Ectodermal cell (in vitro differentiated cells): ENCODE measurements around the gene RAP2B.
"Not testable (repeated sequence)": the region's sequence is repeated elsewhere in the genome, so short reads cannot be mapped to it uniquely, and the experiment has no call there.

ENCODE experiments used
- H3K27ac ChIP-seq: 2 replicates; pipeline ENCODE4 v1.7.0; 2013; ENCODE audit warnings: mild to moderate bottlenecking, low read depth, low read length; ENCODE audit not compliant: insufficient read depth, poor library complexity, severe bottlenecking
- H3K27me3 ChIP-seq: 2 replicates; pipeline ENCODE4 v1.7.0; 2013; ENCODE audit warnings: mild to moderate bottlenecking, low read length; ENCODE audit not compliant: insufficient read depth, control insufficient read depth, poor library complexity, severe bottlenecking
- H3K36me3 ChIP-seq: one replicate; pipeline ENCODE4 v1.7.0; 2013; ENCODE audit warnings: low read length; ENCODE audit not compliant: control insufficient read depth, insufficient read depth
- H3K4me1 ChIP-seq: one replicate; pipeline ENCODE4 v1.7.0; 2013; ENCODE audit warnings: low read length; ENCODE audit not compliant: control insufficient read depth, insufficient read depth
- H3K4me3 ChIP-seq: 2 replicates; pipeline ENCODE4 v1.7.0; 2013; ENCODE audit warnings: low read depth, low read length, control low read depth; ENCODE audit not compliant: insufficient read depth
- H3K9me3 ChIP-seq: 2 replicates; pipeline ENCODE4 v1.7.0; 2013; ENCODE audit warnings: mild to moderate bottlenecking, low read length, moderate library complexity; ENCODE audit not compliant: control insufficient read depth
- WGBS, 2 experiments: methylation state at CpG; one replicate each; pipeline ENCODE4 v1.1.7; 2013; ENCODE audit warnings: missing lambda C conversion rate in 2 of 2; 5-methylcytosine and 5-hydroxymethylcytosine counted together

Gene RAP2B

GRCh38 chr3:153138276-153139210 lies 23.5 kb upstream of the RAP2B start:
- Histone ChIP-seq H3K27ac (no peak overlapping the region), H3K4me1 (no peaks in the 10 kb centered on the region), H3K9me3 (no peaks in the 10 kb centered on the region), H3K36me3 (no peaks in the 10 kb centered on the region), H3K27me3 (no peaks in the 10 kb centered on the region), H3K4me3 (no peak overlapping the region)
- WGBS, 2 experiments, result 88 to 94% methylated on average over 5 of the region's 5 CpGs

- no peaks in the 10 kb centered on the region for H3K27me3 ChIP-seq
- H3K36me3 ChIP-seq, result no peaks in the 10 kb centered on the region
- no peak overlapping the region for H3K27ac ChIP-seq
- H3K4me1 ChIP-seq, result no peaks in the 10 kb centered on the region
- 100% methylated on average over 1 of the region's 1 CpG; no CpG with 5 or more reads in 1 of the 2 experiments for WGBS, 2 experiments
- no peak overlapping the region for H3K4me3 ChIP-seq
- no peaks in the 10 kb centered on the region for H3K9me3 ChIP-seq
Measured at GRCh38 chr3:153142961-153143360, 19.1 kb upstream of the RAP2B start.

- H3K4me3 ChIP-seq, result no peak overlapping the region
- WGBS, 2 experiments, result 100% methylated on average over 1 of the region's 1 CpG
- no peaks in the 10 kb centered on the region for H3K4me1 ChIP-seq
Measured at GRCh38 chr3:153144071-153144470, 18.0 kb upstream of the RAP2B start.

GRCh38 chr3:153144779-153145178 lies 17.2 kb upstream of the RAP2B start:
- Histone ChIP-seq H3K4me1 (no peaks in the 10 kb centered on the region), H3K36me3 (no peaks in the 10 kb centered on the region), H3K27me3 (no peaks in the 10 kb centered on the region), H3K27ac (no peak overlapping the region), H3K9me3 (no peaks in the 10 kb centered on the region), H3K4me3 (no peak overlapping the region)
- WGBS, 2 experiments, result 83% methylated on average over 1 of the region's 1 CpG; no CpG with 5 or more reads in 1 of the 2 experiments

More at GRCh38 chr3:153144071-153144470, 18.0 kb upstream of the RAP2B start:
- no peaks in the 10 kb centered on the region for H3K9me3 ChIP-seq
- H3K27ac ChIP-seq, result no peak overlapping the region
- no peaks in the 10 kb centered on the region for H3K36me3 ChIP-seq
- no peaks in the 10 kb centered on the region for H3K27me3 ChIP-seq

GRCh38 chr3:153145454-153145853 lies 16.6 kb upstream of the RAP2B start:
- Histone ChIP-seq H3K27ac (no peak overlapping the region), H3K4me1 (no peaks in the 10 kb centered on the region), H3K36me3 (no peaks in the 10 kb centered on the region), H3K27me3 (no peaks in the 10 kb centered on the region), H3K4me3 (no peak overlapping the region), H3K9me3 (no peaks in the 10 kb centered on the region)

GRCh38 chr3:153146191-153147053 lies 15.6 kb upstream of the RAP2B start:
- Histone ChIP-seq H3K27me3 (no peaks in the 10 kb centered on the region), H3K27ac (no peak overlapping the region), H3K36me3 (no peaks in the 10 kb centered on the region), H3K9me3 (no peaks in the 10 kb centered on the region), H3K4me3 (no peak overlapping the region), H3K4me1 (no peaks in the 10 kb centered on the region)
- WGBS, 2 experiments, result 94 to 100% methylated on average over 5 to 6 of the region's 6 CpGs

GRCh38 chr3:153150991-153151390 lies 11.0 kb upstream of the RAP2B start:
- 82 to 91% methylated on average over 2 of the region's 2 CpGs for WGBS, 2 experiments

GRCh38 chr3:153155786-153156185 lies 6.2 kb upstream of the RAP2B start:
- H3K27ac ChIP-seq, result not testable (repeated sequence)
- WGBS, 2 experiments, result 97% methylated on average over 29 of the region's 29 CpGs

More at GRCh38 chr3:153150991-153151390, 11.0 kb upstream of the RAP2B start:
- Histone ChIP-seq H3K4me3 (no peak overlapping the region), H3K27ac (no peak overlapping the region), H3K9me3 (no peaks in the 10 kb centered on the region), H3K4me1 (no peaks in the 10 kb centered on the region), H3K27me3 (no peaks in the 10 kb centered on the region), H3K36me3 (no peaks in the 10 kb centered on the region)

GRCh38 chr3:153158189-153158588 lies 3.8 kb upstream of the RAP2B start:
- no peaks in the 10 kb centered on the region for H3K4me1 ChIP-seq
- H3K9me3 ChIP-seq, result no peaks in the 10 kb centered on the region
- WGBS, 2 experiments, result 87 to 100% methylated on average over 2 to 4 of the region's 4 CpGs
- H3K27me3 ChIP-seq, result no peaks in the 10 kb centered on the region
- no peaks in the 10 kb centered on the region for H3K36me3 ChIP-seq
- H3K4me3 ChIP-seq, result no peak overlapping the region
- H3K27ac ChIP-seq, result no peak overlapping the region

More at GRCh38 chr3:153155786-153156185, 6.2 kb upstream of the RAP2B start:
- H3K27me3 ChIP-seq, H3K4me1 ChIP-seq, H3K4me3 ChIP-seq, H3K36me3 ChIP-seq, H3K9me3 ChIP-seq: not testable (repeated sequence)
